GM13977 (cell line): Measurements from ENCODE around the gene STK32B.

Experiments
- DNase-seq: peaks from one replicate; pipeline ENCODE4 v3.0.0; 2012; ENCODE audit warnings: low spot score
- in situ Hi-C: fragments of 300-500 bp; cut with MboI; formaldehyde crosslinking; loops from one replicate; pipeline ENCODE4 v1.12.0; 2022; ENCODE audit warnings: low sequenced_read_pairs, low pct_unique_long_range_greater_than_20kb, mixed read lengths, inconsistent platforms; ENCODE audit not compliant: unreplicated experiment
- TF ChIP-seq, protein P1 (sequence below): IDR thresholded peaks from 2 replicates; pipeline ENCODE4 v1.5.1; 2012; ENCODE audit warnings: mild to moderate bottlenecking, control low read depth; ENCODE audit not compliant: insufficient read depth; ENCODE audit errors: extremely low read depth, missing control alignments

STK32B gene

GRCh38 chr4:5141802-5142201 is 90.5 kb downstream of the STK32B start:
- DNase-seq = no peak
- in situ Hi-C loops = no loop called here
- TF ChIP-seq, protein P1, sequence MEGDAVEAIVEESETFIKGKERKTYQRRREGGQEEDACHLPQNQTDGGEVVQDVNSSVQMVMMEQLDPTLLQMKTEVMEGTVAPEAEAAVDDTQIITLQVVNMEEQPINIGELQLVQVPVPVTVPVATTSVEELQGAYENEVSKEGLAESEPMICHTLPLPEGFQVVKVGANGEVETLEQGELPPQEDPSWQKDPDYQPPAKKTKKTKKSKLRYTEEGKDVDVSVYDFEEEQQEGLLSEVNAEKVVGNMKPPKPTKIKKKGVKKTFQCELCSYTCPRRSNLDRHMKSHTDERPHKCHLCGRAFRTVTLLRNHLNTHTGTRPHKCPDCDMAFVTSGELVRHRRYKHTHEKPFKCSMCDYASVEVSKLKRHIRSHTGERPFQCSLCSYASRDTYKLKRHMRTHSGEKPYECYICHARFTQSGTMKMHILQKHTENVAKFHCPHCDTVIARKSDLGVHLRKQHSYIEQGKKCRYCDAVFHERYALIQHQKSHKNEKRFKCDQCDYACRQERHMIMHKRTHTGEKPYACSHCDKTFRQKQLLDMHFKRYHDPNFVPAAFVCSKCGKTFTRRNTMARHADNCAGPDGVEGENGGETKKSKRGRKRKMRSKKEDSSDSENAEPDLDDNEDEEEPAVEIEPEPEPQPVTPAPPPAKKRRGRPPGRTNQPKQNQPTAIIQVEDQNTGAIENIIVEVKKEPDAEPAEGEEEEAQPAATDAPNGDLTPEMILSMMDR = no peak

DNA sequence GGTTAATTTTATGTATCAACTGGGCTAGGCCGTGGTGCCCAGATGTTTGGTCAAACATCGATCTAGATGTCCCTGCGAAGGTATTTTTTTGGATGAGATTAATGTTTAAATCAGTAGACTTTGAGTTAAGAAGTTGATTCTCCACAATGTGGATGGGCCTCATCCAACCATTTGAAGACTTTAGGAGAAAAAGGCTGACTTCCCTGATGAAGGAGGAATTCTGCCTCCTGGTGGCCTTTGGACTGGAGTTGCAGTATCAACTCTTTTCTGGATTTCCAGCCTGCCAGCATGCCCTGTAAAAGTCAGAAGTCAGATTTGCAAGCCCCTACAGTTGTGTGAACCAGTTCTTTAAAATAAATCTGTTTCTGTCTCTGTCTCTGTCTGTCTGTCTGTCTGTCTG is 91.4 kb downstream of the STK32B start:
- TF ChIP-seq, protein P1 = peak; percentile 28
- in situ Hi-C loops = no loop called here
- no peak for DNase-seq

GRCh38 chr4:5143306-5143861 is 92.1 kb downstream of the STK32B start:
- in situ Hi-C loops = no loop called here
- TF ChIP-seq, protein P1 = no peak
- DNase-seq = no peak

DNA sequence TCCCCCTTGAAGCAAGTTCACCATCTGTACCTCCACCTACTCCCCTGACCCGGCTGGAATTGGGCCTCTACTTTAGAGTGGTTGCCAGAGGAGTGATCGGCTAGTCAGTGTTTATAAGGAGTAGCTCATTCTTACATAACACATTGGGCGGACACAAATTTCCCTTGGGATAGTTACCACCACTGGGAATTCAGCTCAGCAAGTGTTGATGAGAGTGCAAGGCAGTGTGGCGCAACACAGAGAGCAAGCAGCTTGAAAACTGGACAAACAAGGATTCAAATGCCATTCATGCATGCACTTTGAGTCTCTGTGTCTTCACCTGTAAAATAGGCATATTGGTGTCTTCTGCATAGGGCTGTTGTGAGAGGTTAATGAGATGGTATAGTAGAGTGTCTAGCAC is 92.7 kb downstream of the STK32B start:
- no peak for DNase-seq
- TF ChIP-seq, protein P1 = no peak
- in situ Hi-C loops = no loop called here

DNA sequence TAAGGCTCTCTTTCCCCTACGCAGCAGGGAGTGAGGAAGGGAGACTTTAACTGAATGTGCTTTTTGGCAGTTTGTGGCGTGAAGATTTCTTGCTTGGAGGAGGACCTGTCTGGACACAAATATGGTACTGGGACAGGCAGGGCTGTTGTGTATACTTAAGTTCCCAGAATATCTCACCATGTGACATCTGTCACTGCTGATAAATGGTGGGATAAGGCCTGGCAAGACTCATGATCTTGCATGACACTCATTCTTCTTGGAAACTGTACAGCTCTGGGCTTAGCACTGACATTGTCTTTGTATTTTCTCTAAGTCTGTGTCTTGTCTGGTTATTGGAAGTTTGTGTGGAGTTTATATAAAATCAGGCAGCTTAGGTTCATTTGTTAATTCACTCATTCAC is 93.1 kb downstream of the STK32B start:
- in situ Hi-C loops = no loop called here
- TF ChIP-seq, protein P1 = no peak
- no peak for DNase-seq

- in situ Hi-C loops = no loop called here
- no peak for DNase-seq
- TF ChIP-seq, protein P1 = no peak
These were observed 95.0 kb downstream of the STK32B start for GRCh38 chr4:5146248-5146647.

DNA sequence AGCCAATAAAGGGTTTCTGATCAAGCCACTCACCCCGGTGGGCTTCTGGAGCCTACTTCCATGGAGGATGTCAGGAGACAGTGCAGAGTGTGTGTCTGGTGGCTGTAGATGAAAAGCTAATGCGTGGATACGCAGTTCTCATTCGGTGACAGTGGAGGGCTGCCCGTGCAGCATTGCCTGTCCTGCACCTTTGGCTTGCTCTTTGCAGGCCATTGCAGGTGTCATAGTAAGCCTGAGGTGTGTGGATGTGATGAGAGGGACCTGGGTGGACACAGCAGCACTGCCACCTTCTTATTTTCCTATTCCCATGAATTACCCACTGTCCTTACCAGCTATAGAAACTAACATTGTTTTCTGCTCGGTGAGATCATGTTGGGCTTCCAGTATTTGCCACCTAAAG is 101.2 kb downstream of the STK32B start:
- TF ChIP-seq, protein P1 = no peak
- DNase-seq = no peak
- in situ Hi-C loops = no loop called here
